ENCODE results near the gene WDR59.

WDR59 gene

DNA sequence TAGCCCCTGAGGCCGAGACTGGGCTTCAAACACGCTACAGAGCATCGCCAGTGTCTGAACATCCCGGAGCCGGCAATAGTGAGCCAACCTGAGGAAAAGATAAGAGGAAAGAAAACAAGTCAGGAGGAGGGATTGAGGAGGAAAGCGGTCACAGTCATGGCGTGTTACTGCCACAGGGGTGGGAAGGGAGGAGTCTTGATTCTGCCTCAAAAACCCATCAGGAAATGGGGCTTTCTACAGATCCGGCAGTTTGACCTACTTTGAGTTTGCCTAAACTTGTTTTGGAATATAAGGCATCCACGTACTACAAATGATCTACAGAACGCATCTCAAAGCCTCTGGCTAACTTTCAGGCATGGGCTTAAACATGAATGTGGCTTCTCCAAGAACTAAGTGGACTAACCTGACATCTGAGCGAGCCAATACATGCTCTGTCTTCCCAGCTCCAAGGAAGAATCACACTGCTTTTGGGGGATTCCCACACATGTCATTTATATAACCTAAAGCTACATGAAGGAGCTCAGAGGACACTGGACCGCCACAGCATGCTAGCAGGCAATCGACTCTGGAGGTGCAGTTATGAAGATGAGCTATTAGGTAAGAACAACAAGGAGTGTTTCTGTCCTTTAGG, 96.6 kb downstream of the WDR59 start:
- Histone ChIP-seq H3K4me3 (ENCODE audit: low read depth, low read length) (no peak overlapping the region), H3K36me3 (ENCODE audit: control insufficient read depth in 2 of 2, insufficient read depth in 1 of 2, low read length in 2 of 2) (peaks cover 19 to 86% of the 10 kb centered on the region in 2 experiments; a peak in 2 of 3 replicates), H3K9me3 (ENCODE audit: control insufficient read depth, insufficient read depth, low read depth, low read length) (no peaks in the 10 kb centered on the region), H3K27ac (ENCODE audit: extremely low read depth, low read depth, low read length) (no peak overlapping the region), H3K4me1 (ENCODE audit: control insufficient read depth, insufficient read depth, low read length) (no peaks in the 10 kb centered on the region)
- ChIA-PET POLR2A (no interaction called here), CTCF (interaction anchor here (1.2 kb wide), 1 partner anchor 223 kb away, joined by 3 read pairs; no protein-coding TSS in a partner anchor)
- TF ChIP-seq ZNF571 (tag by site-specific recombination; IDR thresholded peaks at IDR 0.05), result no peak
- no peak for TF ChIP-seq GLIS1 (tag by site-specific recombination; IDR thresholded peaks at IDR 0.05)

DNA sequence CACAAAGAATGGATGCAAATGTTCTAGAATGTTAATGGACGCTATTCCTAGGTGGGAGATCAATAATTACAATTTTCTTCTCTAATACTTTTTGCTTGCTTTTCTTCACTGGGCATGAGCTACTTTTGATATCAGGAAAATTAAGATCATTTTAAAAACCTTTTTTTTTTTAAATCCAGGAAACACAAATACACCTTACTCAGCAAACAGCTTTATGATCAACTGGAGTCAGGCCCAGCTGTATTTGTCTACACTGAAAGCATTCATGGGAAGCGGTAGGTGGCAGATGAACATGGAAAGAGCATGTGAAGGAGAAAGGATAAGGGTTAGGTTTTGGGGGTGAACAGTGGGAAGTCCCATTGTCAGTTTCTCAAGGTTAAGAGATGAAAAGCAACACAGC, 97.8 kb downstream of the WDR59 start:
- H3K4me3 ChIP-seq (ENCODE audit: low read depth, low read length), result no peak overlapping the region
- H3K9me3 ChIP-seq (ENCODE audit: control insufficient read depth, insufficient read depth, low read depth, low read length), result no peaks in the 10 kb centered on the region
- POLR2A ChIA-PET, result no interaction called here
- H3K4me1 ChIP-seq (ENCODE audit: control insufficient read depth, insufficient read depth, low read length), result no peaks in the 10 kb centered on the region
- CTCF ChIA-PET, result interaction anchor here (0.6 to 1.5 kb wide), 4 partner anchors 10 to 185 kb away, joined by 3 to 4 read pairs (median 3); no protein-coding TSS in a partner anchor
- TF ChIP-seq ZNF324 (tag by site-specific recombination; IDR thresholded peaks at IDR 0.05) (no peak), SCRT2 (tag by site-specific recombination; IDR thresholded peaks at IDR 0.05) (no peak), ZNF133 (tag by site-specific recombination; IDR thresholded peaks at IDR 0.05) (no peak), ZNF707 (tag by site-specific recombination; IDR thresholded peaks at IDR 0.05) (no peak), EGR2 (tag by site-specific recombination; IDR thresholded peaks at IDR 0.05; ENCODE audit: low read depth) (no peak), ZNF211 (tag by site-specific recombination; IDR thresholded peaks at IDR 0.05; ENCODE audit: low read depth) (no peak), ZNF510 (tag by site-specific recombination; IDR thresholded peaks at IDR 0.05; ENCODE audit: insufficient replicate concordance) (no peak), ZFP69B (tag by site-specific recombination; IDR thresholded peaks at IDR 0.05) (no peak), ZNF24 (tag by site-specific recombination; IDR thresholded peaks at IDR 0.05) (no peak), ZNF623 (tag by site-specific recombination; IDR thresholded peaks at IDR 0.05) (no peak), SP7 (tag by site-specific recombination; IDR thresholded peaks at IDR 0.05) (no peak), ZNF174 (tag by site-specific recombination; IDR thresholded peaks at IDR 0.05) (no peak)
- TF ChIP-seq, protein P1, sequence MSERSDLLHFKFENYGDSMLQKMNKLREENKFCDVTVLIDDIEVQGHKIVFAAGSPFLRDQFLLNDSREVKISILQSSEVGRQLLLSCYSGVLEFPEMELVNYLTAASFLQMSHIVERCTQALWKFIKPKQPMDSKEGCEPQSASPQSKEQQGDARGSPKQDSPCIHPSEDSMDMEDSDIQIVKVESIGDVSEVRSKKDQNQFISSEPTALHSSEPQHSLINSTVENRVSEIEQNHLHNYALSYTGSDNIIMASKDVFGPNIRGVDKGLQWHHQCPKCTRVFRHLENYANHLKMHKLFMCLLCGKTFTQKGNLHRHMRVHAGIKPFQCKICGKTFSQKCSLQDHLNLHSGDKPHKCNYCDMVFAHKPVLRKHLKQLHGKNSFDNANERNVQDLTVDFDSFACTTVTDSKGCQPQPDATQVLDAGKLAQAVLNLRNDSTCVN (tag by site-specific recombination; optimal IDR thresholded peaks at IDR 0.05), result no peak
- peaks cover 24 to 81% of the 10 kb centered on the region in 2 experiments; a peak in 2 of 3 replicates for H3K36me3 ChIP-seq (ENCODE audit: control insufficient read depth in 2 of 2, insufficient read depth in 1 of 2, low read length in 2 of 2)
- no peak overlapping the region for H3K27ac ChIP-seq (ENCODE audit: extremely low read depth, low read depth, low read length)

DNA sequence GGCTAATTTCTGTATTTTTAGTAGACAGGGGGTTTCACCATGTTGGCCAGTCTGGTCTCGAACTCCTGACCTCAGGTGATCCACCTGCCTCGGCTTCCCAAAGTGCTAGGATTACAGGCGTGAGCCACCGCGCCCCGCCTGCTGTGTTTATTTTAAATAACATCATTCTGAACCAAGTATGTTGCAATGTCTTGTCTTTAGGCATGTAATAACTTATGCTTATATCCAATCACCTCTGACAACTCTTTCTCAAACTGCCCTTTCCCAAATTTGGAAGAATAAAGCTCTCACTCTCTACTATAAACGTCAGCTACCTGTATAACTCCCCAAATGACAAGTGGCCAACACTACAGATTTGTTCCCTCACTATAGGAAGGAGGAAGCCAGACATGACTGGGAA, 107.2 kb downstream of the WDR59 start:
- no peaks in the 10 kb centered on the region for H3K4me1 ChIP-seq (ENCODE audit: control insufficient read depth, insufficient read depth, low read length)
- H3K9me3 ChIP-seq (ENCODE audit: control insufficient read depth, insufficient read depth, low read depth, low read length), result no peaks in the 10 kb centered on the region
- no peak overlapping the region for H3K27ac ChIP-seq (ENCODE audit: extremely low read depth, low read depth, low read length)
- CTCF ChIA-PET, result interaction anchor here (0.7 to 1.1 kb wide), 5 partner anchors 10 to 168 kb away, joined by 3 to 6 read pairs (median 3); no protein-coding TSS in a partner anchor
- POLR2A ChIA-PET, result no interaction called here
- peaks cover 9 to 48% of the 10 kb centered on the region in 2 experiments; a peak in 2 of 3 replicates for H3K36me3 ChIP-seq (ENCODE audit: control insufficient read depth in 2 of 2, insufficient read depth in 1 of 2, low read length in 2 of 2)
- TF ChIP-seq ZNF324 (tag by site-specific recombination; IDR thresholded peaks at IDR 0.05), result no peak
- TF ChIP-seq, protein P2, sequence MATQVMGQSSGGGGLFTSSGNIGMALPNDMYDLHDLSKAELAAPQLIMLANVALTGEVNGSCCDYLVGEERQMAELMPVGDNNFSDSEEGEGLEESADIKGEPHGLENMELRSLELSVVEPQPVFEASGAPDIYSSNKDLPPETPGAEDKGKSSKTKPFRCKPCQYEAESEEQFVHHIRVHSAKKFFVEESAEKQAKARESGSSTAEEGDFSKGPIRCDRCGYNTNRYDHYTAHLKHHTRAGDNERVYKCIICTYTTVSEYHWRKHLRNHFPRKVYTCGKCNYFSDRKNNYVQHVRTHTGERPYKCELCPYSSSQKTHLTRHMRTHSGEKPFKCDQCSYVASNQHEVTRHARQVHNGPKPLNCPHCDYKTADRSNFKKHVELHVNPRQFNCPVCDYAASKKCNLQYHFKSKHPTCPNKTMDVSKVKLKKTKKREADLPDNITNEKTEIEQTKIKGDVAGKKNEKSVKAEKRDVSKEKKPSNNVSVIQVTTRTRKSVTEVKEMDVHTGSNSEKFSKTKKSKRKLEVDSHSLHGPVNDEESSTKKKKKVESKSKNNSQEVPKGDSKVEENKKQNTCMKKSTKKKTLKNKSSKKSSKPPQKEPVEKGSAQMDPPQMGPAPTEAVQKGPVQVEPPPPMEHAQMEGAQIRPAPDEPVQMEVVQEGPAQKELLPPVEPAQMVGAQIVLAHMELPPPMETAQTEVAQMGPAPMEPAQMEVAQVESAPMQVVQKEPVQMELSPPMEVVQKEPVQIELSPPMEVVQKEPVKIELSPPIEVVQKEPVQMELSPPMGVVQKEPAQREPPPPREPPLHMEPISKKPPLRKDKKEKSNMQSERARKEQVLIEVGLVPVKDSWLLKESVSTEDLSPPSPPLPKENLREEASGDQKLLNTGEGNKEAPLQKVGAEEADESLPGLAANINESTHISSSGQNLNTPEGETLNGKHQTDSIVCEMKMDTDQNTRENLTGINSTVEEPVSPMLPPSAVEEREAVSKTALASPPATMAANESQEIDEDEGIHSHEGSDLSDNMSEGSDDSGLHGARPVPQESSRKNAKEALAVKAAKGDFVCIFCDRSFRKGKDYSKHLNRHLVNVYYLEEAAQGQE (tag by site-specific recombination; IDR thresholded peaks at IDR 0.05), result no peak
- TF ChIP-seq KLF7 (tag by site-specific recombination; IDR thresholded peaks at IDR 0.05; ENCODE audit: borderline replicate concordance), result no peak
- H3K4me3 ChIP-seq (ENCODE audit: low read depth, low read length), result no peak overlapping the region

All from HEK293 (cell line).